Stimulated activated CD8-positive, alpha-beta memory T cell treated with anti-CD3 and anti-CD28 coated beads, Interleukin-4, amount 100 ng/mL, for 1 hour (primary cell): ENCODE data around the gene HENMT1.

Source experiments
- DNase-seq, 2 donors: peaks; one replicate each; pipeline ENCODE4 v3.0.0-alpha.2; 2020; ENCODE audit warnings: low read depth in 2 of 2, low spot score in 1 of 2

Gene HENMT1

DNA sequence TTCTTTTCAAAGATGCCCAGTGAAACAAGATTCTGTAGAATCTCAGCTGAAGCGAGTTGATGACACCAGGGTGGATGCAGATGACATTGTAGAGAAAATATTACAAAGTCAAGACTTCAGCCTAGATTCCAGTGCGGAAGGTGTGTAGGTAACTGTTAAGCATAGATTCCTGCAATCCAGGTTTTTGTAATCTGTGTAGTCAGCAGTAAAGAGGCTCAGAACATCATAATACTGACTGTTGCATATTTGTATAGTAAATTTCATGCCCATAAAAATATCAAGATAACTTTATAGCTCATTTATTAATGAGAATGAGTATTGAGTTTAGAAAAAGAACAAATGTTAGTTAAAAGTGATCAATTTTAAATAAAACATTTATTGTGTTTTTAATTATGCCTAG, 32.2 kb downstream of the HENMT1 start:
- DNase-seq = no peak

DNA sequence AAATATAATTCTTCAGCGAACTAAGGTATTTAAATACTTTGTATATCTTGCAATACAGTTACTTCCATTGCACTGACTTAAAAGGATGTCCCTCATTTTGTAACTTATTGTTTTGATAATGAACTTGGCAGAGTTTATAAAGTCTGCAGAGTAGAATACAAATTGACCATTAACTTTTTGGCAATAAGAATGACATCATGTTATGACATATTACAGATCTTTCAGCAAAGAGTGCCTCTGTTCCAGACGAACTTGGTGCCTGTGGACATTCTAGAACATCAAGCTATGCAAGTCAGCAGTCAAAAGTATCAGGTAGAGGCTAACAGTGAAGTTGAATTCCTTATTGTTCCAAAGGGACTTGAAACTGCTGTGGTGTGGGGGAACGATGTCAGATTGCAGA, 32.9 kb downstream of the HENMT1 start:
- no peak for DNase-seq

DNA sequence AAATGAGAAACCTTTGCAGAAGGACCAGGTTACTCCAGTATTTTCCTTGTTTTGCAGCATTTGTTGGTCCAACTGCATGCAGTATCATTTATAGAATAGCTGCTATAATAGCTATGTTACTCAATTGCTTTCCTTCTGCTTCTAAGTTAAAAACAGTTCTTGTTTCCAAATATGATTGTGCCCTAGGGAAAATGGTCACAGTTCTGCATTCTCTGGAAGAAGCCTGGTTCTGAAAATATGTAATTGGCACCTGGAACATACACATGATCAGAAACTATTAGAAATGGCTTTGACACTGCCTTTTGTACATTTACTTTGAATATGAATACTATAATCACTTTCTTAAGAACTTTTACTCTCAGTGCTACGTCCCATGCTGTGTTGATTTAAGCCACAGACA, 33.6 kb downstream of the HENMT1 start:
- DNase-seq = no peak

DNA sequence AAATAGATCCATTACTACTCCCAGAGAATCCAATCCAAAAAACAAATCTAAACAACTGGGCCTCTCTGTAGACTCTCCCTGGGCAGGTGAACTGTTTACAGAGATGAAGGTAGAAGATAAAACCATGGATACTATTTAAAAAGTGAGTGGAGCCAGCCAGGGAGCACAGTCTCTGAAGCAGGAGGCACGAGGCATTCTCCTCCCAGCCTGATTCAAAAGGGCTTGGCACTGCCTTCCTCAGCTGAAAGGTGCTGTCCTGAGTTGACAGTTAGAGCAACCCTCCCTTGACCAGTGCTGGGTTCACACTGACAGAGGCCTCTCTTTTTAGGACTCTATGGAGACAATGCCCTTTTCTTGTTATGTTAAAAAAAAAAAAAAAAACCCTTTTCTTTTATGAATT, 36.8 kb downstream of the HENMT1 start:
- no peak for DNase-seq

DNA sequence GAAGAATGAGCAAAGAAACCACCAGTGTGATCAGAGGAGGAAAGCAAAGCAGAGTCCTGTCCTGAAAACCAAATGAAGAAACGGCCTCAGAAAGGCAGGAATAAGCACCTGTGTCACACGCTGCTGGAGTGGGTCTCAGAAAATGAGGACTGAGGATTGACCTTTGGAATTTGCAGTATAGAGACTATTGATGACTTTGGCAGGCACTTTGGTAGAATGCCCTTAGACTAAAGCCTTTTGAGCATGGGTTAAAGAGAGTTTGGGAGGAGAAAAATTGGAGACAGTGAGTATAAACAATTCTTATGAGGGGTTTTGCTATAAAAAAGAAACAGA, 43.2 kb downstream of the HENMT1 start:
- DNase-seq = no peak

DNA sequence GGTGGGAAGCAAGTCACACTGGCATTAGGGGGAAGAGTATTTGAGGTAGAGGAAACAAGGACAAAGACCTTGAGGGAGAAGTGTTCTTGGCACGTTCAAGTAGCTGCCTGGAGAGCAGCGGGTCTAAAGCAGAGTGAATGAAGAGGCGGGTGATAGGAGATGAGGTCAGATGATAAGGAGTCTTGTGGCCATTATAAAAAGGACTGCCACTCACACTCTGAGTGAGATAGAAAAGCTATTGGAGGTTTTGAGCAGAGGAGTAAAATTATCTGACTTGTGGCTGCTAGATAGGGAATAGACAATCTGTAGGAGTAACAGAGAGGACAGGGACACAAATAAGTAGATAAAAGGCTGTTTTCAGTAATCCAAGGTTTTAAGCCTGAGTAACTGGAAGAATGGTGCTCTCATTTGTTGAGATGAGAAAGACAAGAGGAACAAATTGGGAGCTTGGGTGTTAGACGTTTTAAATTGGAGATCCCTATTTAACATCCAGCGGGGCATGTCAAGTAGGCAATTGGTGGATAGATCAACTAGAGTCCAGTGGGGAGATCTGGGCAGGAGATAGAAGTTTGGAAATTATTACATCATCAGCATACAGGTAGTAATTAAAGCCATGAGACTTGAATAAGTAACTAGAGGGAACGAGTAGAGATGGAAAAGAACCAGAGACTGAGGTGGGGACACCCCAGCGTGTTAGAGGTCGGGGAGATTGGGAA, 43.7 kb downstream of the HENMT1 start:
- no peak for DNase-seq

DNA sequence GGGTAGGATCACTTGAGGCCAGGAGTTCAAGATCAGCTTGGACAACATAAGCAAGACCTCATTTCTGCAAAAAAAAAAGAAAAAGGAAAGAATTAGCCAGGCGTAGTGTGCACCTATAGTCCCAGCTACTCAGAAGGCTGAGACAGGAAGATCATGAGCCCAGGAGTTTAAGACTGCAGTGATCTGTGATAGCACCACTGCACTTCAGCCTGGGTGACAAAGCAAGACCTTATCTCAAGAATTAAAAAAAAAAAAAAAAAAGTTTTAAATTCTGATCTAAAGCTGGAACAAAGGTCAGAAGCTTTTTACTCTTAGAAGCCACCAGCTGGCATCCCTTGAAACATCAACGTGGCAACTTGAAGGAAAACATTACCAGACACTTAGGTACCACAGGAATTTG, 45.3 kb downstream of the HENMT1 start:
- DNase-seq = no peak

DNA sequence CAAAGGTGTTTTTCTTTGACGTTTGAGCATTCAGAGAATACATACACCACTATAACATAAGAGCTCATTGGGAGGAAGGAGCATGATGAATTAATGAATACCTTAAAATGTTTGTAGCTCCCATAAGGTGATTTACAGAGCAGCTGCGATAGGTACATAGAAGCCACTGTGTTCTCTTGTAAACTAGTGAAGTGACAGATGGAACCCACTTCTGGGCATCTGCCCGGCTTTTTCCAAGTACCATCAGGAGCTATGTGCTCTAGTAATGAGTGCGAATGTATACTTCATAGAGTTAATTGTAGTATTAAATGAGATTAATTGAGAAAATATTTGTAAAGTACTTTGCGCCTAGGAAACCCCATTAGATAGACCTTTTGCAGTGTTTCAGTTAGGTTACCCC, 48.4 kb downstream of the HENMT1 start:
- DNase-seq = no peak

DNA sequence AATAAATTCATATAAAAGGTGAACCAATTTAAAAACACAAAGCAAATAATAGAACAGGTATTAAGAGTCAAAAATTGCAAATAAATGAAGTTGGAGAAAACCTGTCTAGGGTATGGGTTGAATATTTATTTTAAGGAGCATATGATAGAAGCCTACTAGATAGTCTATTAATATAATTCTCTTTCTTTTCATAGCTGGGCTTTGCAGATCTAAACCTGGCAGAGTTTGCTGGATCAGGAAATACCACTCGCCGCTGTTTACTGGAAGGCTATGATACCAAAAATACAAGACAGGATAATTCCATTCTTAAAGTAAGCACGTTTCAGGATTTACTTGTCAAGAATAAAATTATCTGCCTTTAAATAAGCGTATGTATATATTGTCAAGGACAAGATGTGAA, 48.9 kb downstream of the HENMT1 start:
- DNase-seq = no peak

DNA sequence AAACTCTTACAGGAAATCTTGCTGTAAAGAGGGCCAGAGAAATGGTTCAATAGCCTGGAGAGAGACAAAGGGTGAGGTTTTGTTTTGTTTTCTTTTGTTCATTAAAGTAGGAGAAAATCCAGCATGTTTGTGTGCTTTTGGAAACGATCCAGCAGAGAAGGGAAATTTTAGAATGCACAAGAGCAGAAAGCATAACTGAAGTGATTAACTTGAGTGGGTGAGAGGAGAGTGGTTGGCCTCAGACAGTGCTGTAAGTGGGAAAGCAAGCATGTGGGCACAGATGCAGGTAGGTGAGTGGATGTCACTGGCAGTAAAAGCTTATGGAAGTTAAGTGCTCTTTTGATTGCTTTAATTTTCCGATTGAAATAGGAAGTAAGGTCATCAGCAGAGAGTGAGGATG, 50.8 kb downstream of the HENMT1 start:
- DNase-seq = no peak

DNA sequence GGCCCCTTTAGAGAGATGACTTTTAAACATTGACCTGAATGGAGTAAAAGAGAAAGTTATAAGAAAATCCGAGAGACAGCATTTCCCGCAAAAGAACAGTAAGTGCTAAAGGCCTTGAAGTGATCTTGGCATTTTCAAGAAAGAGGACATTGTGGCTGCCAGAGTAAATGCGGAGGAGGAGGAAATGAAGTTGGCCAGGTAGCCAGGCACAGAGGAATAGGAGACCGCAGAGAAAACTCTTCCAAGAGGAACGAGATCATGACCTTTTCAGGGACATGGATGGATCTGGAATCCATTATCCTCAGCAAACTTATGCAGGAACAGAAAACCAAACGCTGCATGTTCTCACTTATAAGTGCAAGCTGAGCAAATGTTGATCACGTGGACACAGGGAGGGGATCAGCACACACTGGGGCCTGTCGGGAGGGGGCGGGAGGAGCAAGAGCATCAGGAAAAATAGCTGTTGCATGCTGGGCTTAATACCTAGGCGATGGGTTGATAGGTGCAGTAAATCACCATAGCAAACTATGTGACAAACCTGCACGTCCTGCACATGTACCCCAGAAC, 51.3 kb downstream of the HENMT1 start:
- no peak for DNase-seq

DNA sequence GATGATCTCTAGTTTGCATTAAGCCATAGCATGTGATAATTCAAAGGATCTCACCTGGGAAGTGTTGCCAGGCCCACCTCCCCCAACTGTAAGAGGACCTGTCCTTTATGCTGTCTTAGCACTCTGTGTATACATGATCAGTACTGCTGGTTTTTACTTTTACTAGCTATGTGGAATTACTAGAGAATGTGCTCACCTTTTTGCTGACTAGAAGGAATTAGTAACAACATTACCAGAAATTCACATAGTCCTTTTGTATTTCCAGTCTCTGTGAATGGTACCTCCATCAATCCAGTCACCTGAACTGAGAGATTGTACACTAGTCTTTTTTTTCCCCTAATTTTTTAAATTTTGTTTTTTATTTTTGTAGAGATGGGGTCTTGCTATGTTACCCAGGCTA, 54.4 kb downstream of the HENMT1 start:
- DNase-seq = no peak

DNA sequence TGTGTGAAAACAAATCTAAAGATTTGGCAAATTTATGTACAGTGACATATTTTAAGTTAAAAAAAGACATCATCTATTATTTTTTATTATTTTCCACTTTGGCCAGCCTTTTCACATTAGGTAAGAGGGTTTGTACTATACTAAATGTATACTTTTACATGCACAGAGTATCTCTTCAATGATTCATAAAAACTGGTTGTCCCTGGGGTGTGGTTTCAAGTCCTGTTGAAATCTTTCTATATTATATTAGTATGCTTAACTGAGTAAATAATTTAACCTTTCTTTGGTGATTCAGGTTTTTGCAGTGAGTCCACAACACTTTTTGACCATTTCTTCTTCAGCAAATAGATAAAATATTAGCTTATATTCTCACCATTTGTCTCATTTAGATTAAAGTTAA, 55.3 kb downstream of the HENMT1 start:
- no peak for DNase-seq

DNA sequence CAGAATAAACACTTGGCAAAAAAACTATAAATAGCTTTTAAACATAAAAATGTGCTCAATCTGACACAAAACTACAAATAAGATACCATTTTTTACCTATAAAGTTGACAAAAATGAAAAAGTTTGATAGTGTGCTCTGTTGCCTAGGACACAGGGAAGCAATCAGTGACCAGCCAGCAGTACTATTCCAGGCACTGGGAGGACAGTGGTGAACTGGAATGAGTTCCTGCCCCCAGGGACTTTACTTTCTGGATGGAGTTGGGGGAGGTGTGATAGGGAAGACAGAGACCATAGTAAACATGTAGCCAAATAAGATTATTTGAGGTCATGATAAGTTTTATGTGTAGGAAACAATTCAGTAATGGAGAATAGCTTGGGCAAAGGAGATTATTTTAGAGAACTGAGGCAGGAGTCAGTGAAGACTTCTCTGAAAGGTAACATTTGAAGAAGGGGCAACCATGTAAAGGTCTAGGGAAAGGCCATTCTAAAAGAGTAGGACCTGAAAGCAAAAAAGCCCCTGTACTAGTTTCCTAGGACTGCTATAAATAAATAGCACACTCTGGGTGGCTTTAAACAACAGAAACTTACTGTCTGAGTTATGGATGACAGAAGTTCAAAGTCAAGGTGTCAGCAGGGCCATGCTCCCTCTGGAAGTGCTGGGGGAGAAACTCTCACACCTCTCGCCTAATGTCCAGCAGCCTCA, 59.0 kb downstream of the HENMT1 start:
- no peak for DNase-seq

DNA sequence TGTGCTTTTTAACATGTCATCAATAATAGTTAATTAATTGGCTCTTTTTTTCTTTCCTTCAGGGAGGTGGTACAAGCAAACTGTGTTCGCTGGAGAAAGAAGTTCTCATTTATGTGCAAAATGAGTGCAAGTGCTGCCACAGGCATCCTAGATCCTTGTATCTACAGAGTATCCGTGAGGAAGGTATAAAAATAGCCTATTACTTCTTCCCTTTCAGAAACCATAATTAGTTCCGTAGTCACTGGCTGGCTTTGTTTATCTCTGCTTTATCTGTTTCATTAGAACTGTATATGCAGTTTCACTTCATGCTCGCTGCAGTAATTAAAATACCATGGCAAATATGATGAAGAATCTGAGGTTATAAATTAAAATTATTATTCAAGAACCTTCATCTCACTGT, 60.4 kb downstream of the HENMT1 start:
- DNase-seq = no peak

DNA sequence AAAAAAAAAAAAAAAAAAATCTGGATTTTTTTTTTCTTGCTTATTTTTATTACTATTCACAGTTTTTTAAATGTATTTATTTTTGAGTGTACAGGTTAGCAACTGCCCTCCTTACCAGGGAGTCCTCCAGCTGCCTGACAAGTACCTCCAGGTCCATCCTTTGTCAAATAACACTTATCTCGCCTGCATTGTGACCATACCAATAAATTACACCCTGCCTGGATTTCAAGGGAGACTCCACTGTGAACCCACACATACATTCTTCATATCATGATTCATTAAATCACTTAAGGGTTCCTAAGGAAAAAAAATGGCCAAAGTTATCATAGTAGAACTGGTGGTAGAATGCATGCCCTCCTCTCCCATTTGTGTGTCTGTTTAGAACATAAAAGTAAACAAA, 62.6 kb downstream of the HENMT1 start:
- DNase-seq = no peak
